Spleen (tissue), 7 donors: ENCODE data around the gene FBRS.
"Not testable (repeated sequence)": the region's sequence is repeated elsewhere in the genome, so short reads cannot be mapped to it uniquely, and the experiment has no call there.

Source experiments
- POLR2A ChIP-seq, 3 donors: fragments of 450-650 bp; IDR thresholded peaks; one replicate each; pipeline ENCODE4 v1.5.1; 2017; ENCODE audit warnings: antibody characterized with exemption in 3 of 3, mild to moderate bottlenecking in 1 of 3
- POLR2AphosphoS5 ChIP-seq, 3 donors: sonication (generic); formaldehyde crosslinking; IDR thresholded peaks; one replicate each; pipeline ENCODE4 v1.5.1; 2017; ENCODE audit warnings: antibody characterized with exemption in 3 of 3
- TF ChIP-seq, protein P1 (sequence below), 11 experiments: fragments of 200-600 bp in 7 of 11; fragments of 450-650 bp in 4 of 11; sonication (generic) in 4 of 11; IDR thresholded peaks in 8 of 11; conservative IDR thresholded peaks in 3 of 11; 1 replicate in 7 of 11; 2 replicates in 4 of 11; pipeline versions ENCODE4 v1.4.0 to v1.8.0; 2016 to 2021; ENCODE audit warnings: antibody characterized with exemption in 11 of 11, inconsistent platforms in 4 of 11, mild to moderate bottlenecking in 1 of 11
- donor health status: DM: no; HTN: no; CAD: no; lungs with moderate emphysema.
- donor health status: DM: no; HTN: no; CAD: no.
- donor health status: DM: no; HTN: no; CAD: no.

GRCh38 chr16:30637139-30637538 is 21.1 kb upstream of the FBRS start:
- TF ChIP-seq, protein P1, sequence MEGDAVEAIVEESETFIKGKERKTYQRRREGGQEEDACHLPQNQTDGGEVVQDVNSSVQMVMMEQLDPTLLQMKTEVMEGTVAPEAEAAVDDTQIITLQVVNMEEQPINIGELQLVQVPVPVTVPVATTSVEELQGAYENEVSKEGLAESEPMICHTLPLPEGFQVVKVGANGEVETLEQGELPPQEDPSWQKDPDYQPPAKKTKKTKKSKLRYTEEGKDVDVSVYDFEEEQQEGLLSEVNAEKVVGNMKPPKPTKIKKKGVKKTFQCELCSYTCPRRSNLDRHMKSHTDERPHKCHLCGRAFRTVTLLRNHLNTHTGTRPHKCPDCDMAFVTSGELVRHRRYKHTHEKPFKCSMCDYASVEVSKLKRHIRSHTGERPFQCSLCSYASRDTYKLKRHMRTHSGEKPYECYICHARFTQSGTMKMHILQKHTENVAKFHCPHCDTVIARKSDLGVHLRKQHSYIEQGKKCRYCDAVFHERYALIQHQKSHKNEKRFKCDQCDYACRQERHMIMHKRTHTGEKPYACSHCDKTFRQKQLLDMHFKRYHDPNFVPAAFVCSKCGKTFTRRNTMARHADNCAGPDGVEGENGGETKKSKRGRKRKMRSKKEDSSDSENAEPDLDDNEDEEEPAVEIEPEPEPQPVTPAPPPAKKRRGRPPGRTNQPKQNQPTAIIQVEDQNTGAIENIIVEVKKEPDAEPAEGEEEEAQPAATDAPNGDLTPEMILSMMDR (IDR thresholded peaks at IDR 0.05 in 8 of 11, conservative IDR thresholded peaks at IDR 0.05 in 3 of 11): not testable (repeated sequence)
- not testable (repeated sequence) for TF ChIP-seq POLR2A, POLR2AphosphoS5 (IDR thresholded peaks at IDR 0.05)
